ENCODE data around the gene STK25.

DNA sequence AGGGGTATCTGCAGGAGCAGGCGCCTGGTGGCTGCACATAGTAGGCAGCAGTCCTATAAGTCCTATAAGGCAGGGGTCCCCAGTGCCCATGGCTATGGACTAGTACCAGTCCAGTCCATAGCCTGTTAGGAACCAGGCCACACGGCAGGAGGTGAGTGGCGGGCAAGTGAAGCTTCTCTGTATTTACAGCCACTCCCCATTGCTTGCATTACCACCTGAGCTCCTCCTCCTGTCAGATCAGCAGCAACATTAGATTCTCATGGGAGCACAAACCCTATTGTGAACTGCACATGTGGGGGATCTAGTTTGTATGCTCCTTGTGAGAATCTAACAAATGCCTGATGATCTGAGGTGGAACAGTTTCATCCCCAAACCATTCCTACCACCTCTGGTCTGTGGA lies 33.1 kb downstream of the STK25 start:
- TF ChIP-seq EZH2 (IDR thresholded peaks at IDR 0.05; ENCODE audit: low read depth, low read length, severe bottlenecking) (no peak), CREB1 (IDR thresholded peaks at IDR 0.05) (no peak), TAF1 (IDR thresholded peaks at IDR 0.05; ENCODE audit: low read depth, low read length) (no peak), CEBPB (IDR thresholded peaks at IDR 0.05; ENCODE audit: low read depth, low read length) (no peak), SIN3A (conservative IDR thresholded peaks at IDR 0.05 in 1 of 2, IDR thresholded peaks at IDR 0.05 in 1 of 2; ENCODE audit: low read depth in 1 of 2, low read length in 2 of 2) (no peak), POLR2A (IDR thresholded peaks at IDR 0.05; ENCODE audit: control extremely low read depth in 1 of 2, low read depth in 2 of 2, low read length in 2 of 2) (no peak), GABPA (IDR thresholded peaks at IDR 0.05; ENCODE audit: borderline replicate concordance, insufficient read depth, low read length) (no peak)
- TF ChIP-seq, protein P1, sequence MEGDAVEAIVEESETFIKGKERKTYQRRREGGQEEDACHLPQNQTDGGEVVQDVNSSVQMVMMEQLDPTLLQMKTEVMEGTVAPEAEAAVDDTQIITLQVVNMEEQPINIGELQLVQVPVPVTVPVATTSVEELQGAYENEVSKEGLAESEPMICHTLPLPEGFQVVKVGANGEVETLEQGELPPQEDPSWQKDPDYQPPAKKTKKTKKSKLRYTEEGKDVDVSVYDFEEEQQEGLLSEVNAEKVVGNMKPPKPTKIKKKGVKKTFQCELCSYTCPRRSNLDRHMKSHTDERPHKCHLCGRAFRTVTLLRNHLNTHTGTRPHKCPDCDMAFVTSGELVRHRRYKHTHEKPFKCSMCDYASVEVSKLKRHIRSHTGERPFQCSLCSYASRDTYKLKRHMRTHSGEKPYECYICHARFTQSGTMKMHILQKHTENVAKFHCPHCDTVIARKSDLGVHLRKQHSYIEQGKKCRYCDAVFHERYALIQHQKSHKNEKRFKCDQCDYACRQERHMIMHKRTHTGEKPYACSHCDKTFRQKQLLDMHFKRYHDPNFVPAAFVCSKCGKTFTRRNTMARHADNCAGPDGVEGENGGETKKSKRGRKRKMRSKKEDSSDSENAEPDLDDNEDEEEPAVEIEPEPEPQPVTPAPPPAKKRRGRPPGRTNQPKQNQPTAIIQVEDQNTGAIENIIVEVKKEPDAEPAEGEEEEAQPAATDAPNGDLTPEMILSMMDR (IDR thresholded peaks at IDR 0.05; ENCODE audit: control extremely low read depth in 1 of 3, insufficient read depth in 1 of 3, low read depth in 1 of 3, low read length in 3 of 3): no peak
- TF ChIP-seq, protein P2, sequence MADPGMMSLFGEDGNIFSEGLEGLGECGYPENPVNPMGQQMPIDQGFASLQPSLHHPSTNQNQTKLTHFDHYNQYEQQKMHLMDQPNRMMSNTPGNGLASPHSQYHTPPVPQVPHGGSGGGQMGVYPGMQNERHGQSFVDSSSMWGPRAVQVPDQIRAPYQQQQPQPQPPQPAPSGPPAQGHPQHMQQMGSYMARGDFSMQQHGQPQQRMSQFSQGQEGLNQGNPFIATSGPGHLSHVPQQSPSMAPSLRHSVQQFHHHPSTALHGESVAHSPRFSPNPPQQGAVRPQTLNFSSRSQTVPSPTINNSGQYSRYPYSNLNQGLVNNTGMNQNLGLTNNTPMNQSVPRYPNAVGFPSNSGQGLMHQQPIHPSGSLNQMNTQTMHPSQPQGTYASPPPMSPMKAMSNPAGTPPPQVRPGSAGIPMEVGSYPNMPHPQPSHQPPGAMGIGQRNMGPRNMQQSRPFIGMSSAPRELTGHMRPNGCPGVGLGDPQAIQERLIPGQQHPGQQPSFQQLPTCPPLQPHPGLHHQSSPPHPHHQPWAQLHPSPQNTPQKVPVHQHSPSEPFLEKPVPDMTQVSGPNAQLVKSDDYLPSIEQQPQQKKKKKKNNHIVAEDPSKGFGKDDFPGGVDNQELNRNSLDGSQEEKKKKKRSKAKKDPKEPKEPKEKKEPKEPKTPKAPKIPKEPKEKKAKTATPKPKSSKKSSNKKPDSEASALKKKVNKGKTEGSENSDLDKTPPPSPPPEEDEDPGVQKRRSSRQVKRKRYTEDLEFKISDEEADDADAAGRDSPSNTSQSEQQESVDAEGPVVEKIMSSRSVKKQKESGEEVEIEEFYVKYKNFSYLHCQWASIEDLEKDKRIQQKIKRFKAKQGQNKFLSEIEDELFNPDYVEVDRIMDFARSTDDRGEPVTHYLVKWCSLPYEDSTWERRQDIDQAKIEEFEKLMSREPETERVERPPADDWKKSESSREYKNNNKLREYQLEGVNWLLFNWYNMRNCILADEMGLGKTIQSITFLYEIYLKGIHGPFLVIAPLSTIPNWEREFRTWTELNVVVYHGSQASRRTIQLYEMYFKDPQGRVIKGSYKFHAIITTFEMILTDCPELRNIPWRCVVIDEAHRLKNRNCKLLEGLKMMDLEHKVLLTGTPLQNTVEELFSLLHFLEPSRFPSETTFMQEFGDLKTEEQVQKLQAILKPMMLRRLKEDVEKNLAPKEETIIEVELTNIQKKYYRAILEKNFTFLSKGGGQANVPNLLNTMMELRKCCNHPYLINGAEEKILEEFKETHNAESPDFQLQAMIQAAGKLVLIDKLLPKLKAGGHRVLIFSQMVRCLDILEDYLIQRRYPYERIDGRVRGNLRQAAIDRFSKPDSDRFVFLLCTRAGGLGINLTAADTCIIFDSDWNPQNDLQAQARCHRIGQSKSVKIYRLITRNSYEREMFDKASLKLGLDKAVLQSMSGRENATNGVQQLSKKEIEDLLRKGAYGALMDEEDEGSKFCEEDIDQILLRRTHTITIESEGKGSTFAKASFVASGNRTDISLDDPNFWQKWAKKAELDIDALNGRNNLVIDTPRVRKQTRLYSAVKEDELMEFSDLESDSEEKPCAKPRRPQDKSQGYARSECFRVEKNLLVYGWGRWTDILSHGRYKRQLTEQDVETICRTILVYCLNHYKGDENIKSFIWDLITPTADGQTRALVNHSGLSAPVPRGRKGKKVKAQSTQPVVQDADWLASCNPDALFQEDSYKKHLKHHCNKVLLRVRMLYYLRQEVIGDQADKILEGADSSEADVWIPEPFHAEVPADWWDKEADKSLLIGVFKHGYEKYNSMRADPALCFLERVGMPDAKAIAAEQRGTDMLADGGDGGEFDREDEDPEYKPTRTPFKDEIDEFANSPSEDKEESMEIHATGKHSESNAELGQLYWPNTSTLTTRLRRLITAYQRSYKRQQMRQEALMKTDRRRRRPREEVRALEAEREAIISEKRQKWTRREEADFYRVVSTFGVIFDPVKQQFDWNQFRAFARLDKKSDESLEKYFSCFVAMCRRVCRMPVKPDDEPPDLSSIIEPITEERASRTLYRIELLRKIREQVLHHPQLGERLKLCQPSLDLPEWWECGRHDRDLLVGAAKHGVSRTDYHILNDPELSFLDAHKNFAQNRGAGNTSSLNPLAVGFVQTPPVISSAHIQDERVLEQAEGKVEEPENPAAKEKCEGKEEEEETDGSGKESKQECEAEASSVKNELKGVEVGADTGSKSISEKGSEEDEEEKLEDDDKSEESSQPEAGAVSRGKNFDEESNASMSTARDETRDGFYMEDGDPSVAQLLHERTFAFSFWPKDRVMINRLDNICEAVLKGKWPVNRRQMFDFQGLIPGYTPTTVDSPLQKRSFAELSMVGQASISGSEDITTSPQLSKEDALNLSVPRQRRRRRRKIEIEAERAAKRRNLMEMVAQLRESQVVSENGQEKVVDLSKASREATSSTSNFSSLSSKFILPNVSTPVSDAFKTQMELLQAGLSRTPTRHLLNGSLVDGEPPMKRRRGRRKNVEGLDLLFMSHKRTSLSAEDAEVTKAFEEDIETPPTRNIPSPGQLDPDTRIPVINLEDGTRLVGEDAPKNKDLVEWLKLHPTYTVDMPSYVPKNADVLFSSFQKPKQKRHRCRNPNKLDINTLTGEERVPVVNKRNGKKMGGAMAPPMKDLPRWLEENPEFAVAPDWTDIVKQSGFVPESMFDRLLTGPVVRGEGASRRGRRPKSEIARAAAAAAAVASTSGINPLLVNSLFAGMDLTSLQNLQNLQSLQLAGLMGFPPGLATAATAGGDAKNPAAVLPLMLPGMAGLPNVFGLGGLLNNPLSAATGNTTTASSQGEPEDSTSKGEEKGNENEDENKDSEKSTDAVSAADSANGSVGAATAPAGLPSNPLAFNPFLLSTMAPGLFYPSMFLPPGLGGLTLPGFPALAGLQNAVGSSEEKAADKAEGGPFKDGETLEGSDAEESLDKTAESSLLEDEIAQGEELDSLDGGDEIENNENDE (IDR thresholded peaks at IDR 0.05; ENCODE audit: insufficient replicate concordance, low read length): no peak
- TF ChIP-seq, protein P3, sequence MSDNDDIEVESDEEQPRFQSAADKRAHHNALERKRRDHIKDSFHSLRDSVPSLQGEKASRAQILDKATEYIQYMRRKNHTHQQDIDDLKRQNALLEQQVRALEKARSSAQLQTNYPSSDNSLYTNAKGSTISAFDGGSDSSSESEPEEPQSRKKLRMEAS (IDR thresholded peaks at IDR 0.05): no peak
- TF ChIP-seq, protein P4, sequence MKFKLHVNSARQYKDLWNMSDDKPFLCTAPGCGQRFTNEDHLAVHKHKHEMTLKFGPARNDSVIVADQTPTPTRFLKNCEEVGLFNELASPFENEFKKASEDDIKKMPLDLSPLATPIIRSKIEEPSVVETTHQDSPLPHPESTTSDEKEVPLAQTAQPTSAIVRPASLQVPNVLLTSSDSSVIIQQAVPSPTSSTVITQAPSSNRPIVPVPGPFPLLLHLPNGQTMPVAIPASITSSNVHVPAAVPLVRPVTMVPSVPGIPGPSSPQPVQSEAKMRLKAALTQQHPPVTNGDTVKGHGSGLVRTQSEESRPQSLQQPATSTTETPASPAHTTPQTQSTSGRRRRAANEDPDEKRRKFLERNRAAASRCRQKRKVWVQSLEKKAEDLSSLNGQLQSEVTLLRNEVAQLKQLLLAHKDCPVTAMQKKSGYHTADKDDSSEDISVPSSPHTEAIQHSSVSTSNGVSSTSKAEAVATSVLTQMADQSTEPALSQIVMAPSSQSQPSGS (IDR thresholded peaks at IDR 0.05; ENCODE audit: low read length): no peak
